ENCODE measurements around the gene COMMD10.

Gene COMMD10

GRCh38 chr5:116292321-116292720 lies 207.5 kb downstream of the COMMD10 start:
- DNase-seq (ENCODE audit: low read depth in 3 of 3), result no peak

DNA sequence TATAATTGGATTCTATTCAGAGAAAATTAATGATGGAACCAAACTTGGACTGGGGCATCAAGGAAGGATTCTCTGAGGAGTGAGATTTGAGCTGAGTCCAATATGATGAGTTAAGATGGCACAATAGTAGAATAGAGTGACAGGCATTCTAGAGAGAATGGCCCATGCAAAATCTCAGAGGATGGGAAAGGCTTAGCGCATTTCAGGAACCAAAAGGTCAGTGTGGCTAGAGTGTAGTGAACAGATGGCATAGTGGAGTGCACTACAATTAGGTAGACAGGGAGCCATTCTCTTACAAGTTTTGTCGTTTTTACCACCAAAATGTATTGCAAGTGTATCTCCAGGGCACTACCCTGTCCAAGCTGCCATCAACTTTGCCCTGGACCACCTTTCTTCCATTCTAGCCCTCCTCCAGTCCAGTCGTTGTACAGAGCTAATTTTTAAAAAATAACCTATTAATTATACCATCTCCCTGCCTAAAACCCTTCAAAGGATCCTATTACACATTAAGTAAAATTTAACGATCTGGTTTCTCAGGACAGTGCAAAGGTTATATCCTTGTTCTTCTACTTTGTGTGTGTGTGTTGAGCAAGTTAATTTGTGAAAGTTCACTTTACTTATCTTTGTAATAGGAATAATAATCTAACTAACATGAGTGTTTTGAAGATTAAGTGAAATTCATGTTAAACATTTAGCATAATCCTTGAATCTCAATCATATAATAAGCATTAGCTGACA lies 211.7 kb downstream of the COMMD10 start:
- no peak for DNase-seq (ENCODE audit: low read depth in 3 of 3)

GRCh38 chr5:116297296-116297814 lies 212.5 kb downstream of the COMMD10 start:
- DNase-seq (ENCODE audit: low read depth in 3 of 3), result no peak

DNA sequence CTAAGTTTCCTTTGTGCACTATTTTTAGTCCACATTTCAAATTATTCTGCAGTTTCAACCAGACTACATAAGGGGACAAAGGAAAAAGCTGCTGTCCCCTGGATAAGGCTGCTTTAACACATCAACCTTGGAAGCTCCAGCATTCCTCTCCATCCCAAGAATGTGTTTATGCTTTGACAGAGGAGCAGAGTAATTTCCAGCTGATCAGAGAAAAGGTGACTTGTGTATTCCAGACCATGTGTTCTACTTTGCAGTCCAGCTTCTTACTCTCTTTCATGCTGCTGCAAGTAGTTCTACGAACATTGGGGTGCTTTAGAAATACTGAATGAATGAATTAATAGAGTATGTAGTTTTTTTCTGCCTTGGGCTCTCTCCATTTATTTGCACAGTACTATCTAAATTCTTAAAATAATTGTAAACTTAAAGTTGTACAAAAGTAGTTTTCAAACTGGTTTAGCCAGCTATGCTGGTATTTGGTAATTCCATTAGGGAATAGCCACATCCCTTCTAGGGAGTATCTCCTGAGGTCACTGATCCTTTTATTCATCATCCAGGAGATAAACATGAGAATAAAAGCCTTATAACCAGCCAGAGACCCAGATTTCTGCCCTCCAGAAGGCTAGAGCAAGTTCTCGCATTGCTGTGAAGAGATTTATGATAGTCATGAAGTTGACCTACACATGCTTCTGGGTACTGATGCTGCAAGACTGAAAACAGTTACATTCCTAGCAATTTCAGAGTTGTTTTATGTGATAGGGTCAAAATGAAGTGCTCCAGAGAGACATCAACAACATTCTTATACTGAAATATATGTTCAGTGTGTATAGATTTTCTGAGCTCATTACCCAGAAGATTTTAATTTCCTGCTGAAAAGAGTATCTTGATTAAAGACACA lies 215.2 kb downstream of the COMMD10 start:
- no peak for DNase-seq (ENCODE audit: low read depth in 3 of 3)

DNA sequence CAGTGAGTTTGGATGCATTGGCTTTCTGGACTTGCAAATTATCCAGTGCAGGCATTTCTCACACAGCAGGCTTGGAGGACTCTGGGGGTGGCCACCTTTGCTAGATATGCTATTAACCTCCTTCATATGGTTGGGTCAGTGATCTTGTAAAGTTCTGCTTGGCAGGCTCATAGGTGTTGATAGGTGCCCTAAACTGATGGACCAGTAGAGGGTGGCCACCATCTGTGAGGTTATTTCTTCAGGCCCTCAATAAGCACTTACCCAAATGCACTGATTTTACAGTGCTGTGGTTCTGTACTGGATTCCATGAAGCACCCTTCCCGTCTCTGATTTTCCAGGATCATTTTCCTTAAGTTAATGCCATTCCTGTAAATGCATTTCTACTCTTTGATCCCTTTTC lies 216.3 kb downstream of the COMMD10 start:
- DNase-seq (ENCODE audit: low read depth in 3 of 3), result no peak

- DNase-seq (ENCODE audit: low read depth in 3 of 3), result no peak
Measured at GRCh38 chr5:116303340-116303739, 218.5 kb downstream of the COMMD10 start.

DNA sequence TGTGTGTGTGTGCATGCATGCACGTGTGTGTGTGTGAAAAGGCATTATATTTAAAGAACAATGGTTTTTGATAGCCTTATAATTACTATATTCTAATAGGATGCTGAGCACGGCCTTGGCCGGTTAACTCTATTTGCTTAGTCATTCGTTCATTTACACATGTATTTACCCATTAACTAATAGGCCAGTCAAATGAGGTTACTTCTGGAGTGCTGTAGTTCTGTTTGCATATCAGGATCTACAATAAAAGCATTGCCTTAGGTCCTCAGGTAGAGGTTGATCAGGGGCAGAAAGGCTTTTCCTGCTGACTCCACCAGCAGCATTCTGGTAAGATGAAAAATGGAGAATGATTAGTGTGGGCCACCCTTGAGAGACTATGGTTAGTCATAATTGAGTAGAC lies 219.0 kb downstream of the COMMD10 start:
- no peak for DNase-seq (ENCODE audit: low read depth in 3 of 3)

GRCh38 chr5:116305899-116306298 lies 221.1 kb downstream of the COMMD10 start:
- no peak for DNase-seq (ENCODE audit: low read depth in 3 of 3)

GRCh38 chr5:116306846-116307245 lies 222.0 kb downstream of the COMMD10 start:
- no peak for DNase-seq (ENCODE audit: low read depth in 3 of 3)

GRCh38 chr5:116308391-116308790 lies 223.6 kb downstream of the COMMD10 start:
- DNase-seq (ENCODE audit: low read depth in 3 of 3), result no peak

- no peak for DNase-seq (ENCODE audit: low read depth in 3 of 3)
Measured at GRCh38 chr5:116313366-116313765, 228.5 kb downstream of the COMMD10 start.

DNA sequence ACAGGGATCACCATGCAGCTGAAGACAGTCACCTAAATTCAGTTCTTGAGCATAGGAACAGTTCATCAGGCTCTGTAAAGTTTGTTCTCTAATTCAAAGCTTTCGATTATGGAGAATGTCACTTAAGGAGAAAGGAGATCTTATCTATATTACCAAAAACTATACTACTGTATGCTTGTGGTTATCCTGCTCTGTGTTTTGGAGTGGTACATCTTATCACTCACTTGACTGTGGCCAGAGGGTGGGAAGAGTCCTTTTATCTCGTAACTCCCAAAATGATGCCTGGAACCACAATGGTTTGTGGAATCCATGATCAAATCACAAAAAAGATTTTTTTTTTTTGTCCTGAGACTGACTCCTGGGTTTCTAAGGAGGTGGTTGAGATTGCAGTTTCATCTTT lies 230.7 kb downstream of the COMMD10 start:
- no peak for DNase-seq (ENCODE audit: low read depth in 3 of 3)

- DNase-seq (ENCODE audit: low read depth in 3 of 3), result no peak
Measured at GRCh38 chr5:116318091-116318854, 233.4 kb downstream of the COMMD10 start.

- DNase-seq (ENCODE audit: low read depth in 3 of 3), result no peak
Measured at GRCh38 chr5:116320486-116320885, 235.7 kb downstream of the COMMD10 start.

DNA sequence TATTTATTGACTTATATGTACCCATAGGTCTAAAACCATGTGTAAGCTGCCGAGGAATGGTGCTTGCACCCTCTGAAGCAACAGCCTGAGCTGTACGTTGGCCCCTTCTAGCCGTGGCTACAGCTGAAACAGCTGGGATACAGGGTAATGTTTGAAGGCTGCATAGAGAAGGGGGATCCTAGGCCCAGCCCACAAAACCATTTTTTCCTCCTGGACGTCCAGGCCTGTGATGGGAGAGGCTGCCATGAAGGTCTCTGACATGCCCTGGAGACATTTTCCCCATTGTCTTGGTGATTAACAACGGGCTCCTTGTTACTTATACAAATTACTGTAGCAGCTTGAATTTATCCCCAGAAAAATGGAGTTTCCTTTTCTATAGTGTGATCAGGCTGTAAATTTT lies 244.7 kb downstream of the COMMD10 start:
- DNase-seq (ENCODE audit: low read depth in 3 of 3), result no peak

GRCh38 chr5:116340799-116341198 lies 256.0 kb downstream of the COMMD10 start:
- no peak for DNase-seq (ENCODE audit: low read depth in 3 of 3)
